Esophagus muscularis mucosa (tissue), 4 donors: ENCODE data around the gene MOSMO. TPM values are rescaled to one million over a fixed set of nuclear protein-coding genes. Genes with fewer than 3 reads are reported as not detected.
"Not testable (repeated sequence)": the region's sequence is repeated elsewhere in the genome, so short reads cannot be mapped to it uniquely, and the experiment has no call there.

Experiments
- DNase-seq: peaks from one replicate; pipeline ENCODE4 v3.0.0-alpha.2; 2017; ENCODE audit errors: extremely low spot score
- H3K27ac ChIP-seq, 4 donors: fragments of 200-600 bp; sonication (generic); replicated peaks in 1 of 4; 1 replicate in 3 of 4; 2 replicates in 1 of 4; pipeline ENCODE4 v1.5.1; 2016 to 2019; ENCODE audit warnings: mild to moderate bottlenecking in 1 of 4
- H3K27me3 ChIP-seq, 4 donors: fragments of 200-600 bp; sonication (generic); one replicate each; pipeline versions ENCODE4 v1.5.1 to v1.6.0; 2016 to 2019
- H3K36me3 ChIP-seq, 4 donors: fragments of 200-600 bp; sonication (generic); one replicate each; pipeline ENCODE4 v1.5.1; 2016 to 2019
- H3K4me1 ChIP-seq, 4 donors: fragments of 200-600 bp; sonication (generic); one replicate each; pipeline ENCODE4 v1.5.1; 2016 to 2019
- H3K4me3 ChIP-seq, 4 donors: fragments of 200-600 bp; sonication (generic); 1 replicate in 2 of 4; 2 replicates in 2 of 4; pipeline ENCODE4 v1.5.1; 2016 to 2019; ENCODE audit warnings: mild to moderate bottlenecking in 4 of 4, moderate library complexity in 1 of 4
- H3K9me3 ChIP-seq, 4 donors: fragments of 200-600 bp; sonication (generic); 1 replicate in 3 of 4; 2 replicates in 1 of 4; pipeline ENCODE4 v1.5.1; 2016 to 2019
- EP300 ChIP-seq: sonication (generic); formaldehyde crosslinking; IDR thresholded peaks from one replicate; pipeline ENCODE4 v1.6.1; 2017; ENCODE audit warnings: antibody characterized with exemption
- POLR2A ChIP-seq: fragments of 450-650 bp; IDR thresholded peaks from one replicate; pipeline ENCODE4 v1.6.1; 2017; ENCODE audit warnings: antibody characterized with exemption, moderate library complexity, mild to moderate bottlenecking, low read depth
- POLR2AphosphoS5 ChIP-seq, 2 donors: sonication (generic); formaldehyde crosslinking; IDR thresholded peaks; one replicate each; pipeline ENCODE4 v1.6.1; 2017; ENCODE audit warnings: antibody characterized with exemption in 2 of 2
- WGBS: methylation state at CpG from one replicate; pipeline ENCODE4 v1.1.5; 2018; 5-methylcytosine and 5-hydroxymethylcytosine counted together
- intact Hi-C: fragments of 100-400 bp; cut with DNase I; formaldehyde crosslinking; loops from one replicate; pipeline ENCODE4 v1.15.1; 2023
- total RNA-seq, 4 donors: library from RNA; depleted of rRNA; stranded (reverse); fragments of >200 nt; gene quantifications; one replicate each; pipeline versions ENCODE4 v1.1.0 to v1.2.1, GENCODE V29; 2016
- TF ChIP-seq, protein P1 (sequence below), 3 experiments: fragments of 200-600 bp in 2 of 3; fragments of 450-650 bp in 1 of 3; sonication (generic) in 2 of 3; IDR thresholded peaks; one replicate each; pipeline ENCODE4 v1.5.1; 2017 to 2019; ENCODE audit warnings: antibody characterized with exemption in 3 of 3, mild to moderate bottlenecking in 2 of 3, moderate library complexity in 1 of 3

MOSMO gene
- total RNA-seq, 4 donors from 2014 or later, result 15.1 to 21.6 (median 17.6) TPM

DNA sequence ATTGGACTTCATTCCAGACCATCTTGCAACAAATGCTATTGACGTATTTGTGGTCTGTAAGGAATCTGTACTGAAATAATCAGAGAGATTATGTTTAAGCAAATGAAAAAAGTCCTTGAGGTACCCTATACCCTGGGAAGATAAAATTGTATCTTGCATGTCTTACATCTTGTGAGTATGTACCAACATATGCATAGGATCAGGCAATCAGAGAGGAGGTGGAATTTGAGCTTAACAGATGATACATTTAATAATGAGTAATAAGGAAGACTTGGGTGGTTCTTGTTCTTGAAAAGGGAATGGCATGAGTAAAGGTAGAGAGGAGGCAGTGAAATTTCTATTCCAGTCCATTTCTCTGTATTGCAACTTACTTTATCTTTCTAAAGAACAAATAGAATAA is 10.6 kb downstream of the MOSMO start:
- Histone ChIP-seq H3K27ac (no peak overlapping the region), H3K4me3 (no peak overlapping the region), H3K4me1 (peaks cover 0 to 44% (median 34%) of the 10 kb centered on the region in 4 donors), H3K36me3 (no peaks in the 10 kb centered on the region), H3K27me3 (no peaks in the 10 kb centered on the region), H3K9me3 (no peaks in the 10 kb centered on the region)
- TF ChIP-seq POLR2AphosphoS5 (IDR thresholded peaks at IDR 0.05) (no peak), EP300 (no peak), POLR2A (no peak)
- TF ChIP-seq, protein P1, sequence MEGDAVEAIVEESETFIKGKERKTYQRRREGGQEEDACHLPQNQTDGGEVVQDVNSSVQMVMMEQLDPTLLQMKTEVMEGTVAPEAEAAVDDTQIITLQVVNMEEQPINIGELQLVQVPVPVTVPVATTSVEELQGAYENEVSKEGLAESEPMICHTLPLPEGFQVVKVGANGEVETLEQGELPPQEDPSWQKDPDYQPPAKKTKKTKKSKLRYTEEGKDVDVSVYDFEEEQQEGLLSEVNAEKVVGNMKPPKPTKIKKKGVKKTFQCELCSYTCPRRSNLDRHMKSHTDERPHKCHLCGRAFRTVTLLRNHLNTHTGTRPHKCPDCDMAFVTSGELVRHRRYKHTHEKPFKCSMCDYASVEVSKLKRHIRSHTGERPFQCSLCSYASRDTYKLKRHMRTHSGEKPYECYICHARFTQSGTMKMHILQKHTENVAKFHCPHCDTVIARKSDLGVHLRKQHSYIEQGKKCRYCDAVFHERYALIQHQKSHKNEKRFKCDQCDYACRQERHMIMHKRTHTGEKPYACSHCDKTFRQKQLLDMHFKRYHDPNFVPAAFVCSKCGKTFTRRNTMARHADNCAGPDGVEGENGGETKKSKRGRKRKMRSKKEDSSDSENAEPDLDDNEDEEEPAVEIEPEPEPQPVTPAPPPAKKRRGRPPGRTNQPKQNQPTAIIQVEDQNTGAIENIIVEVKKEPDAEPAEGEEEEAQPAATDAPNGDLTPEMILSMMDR (IDR thresholded peaks at IDR 0.05), result no peak
- intact Hi-C loops, result no loop called here
- 89% methylated on average over 1 of the region's 1 CpG for WGBS
- DNase-seq, result no peak

DNA sequence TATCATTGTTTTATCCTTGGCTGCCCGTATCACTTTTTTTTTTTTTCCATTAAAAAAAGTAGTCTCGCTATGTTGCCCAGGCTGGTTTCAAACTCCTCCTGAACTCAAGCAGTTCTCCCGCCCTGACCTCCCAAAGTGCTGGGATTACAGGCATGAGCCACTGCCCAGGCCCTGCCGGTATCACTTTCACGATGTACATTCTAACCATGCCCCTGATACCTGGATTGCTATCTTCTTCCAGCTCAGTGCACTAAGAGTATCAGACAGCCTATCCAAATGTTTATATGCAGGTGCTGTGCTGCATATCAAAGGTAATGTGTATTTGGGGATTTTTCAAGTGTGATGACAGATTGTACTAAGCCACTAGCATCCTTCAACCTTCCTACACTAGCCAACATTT is 14.2 kb downstream of the MOSMO start:
- no peak overlapping the region for H3K4me3 ChIP-seq
- no peaks in the 10 kb centered on the region for H3K27me3 ChIP-seq
- TF ChIP-seq POLR2AphosphoS5 (IDR thresholded peaks at IDR 0.05) (no peak), POLR2A (no peak), EP300 (no peak)
- TF ChIP-seq, protein P1 (IDR thresholded peaks at IDR 0.05), result no peak
- no peak for DNase-seq
- intact Hi-C loops, result no loop called here
- H3K9me3 ChIP-seq, result no peaks in the 10 kb centered on the region
- peaks cover 4 to 30% (median 25%) of the 10 kb centered on the region in 4 donors for H3K4me1 ChIP-seq
- no peak overlapping the region for H3K27ac ChIP-seq
- H3K36me3 ChIP-seq, result no peaks in the 10 kb centered on the region
- WGBS, result 92% methylated on average over 5 of the region's 5 CpGs

DNA sequence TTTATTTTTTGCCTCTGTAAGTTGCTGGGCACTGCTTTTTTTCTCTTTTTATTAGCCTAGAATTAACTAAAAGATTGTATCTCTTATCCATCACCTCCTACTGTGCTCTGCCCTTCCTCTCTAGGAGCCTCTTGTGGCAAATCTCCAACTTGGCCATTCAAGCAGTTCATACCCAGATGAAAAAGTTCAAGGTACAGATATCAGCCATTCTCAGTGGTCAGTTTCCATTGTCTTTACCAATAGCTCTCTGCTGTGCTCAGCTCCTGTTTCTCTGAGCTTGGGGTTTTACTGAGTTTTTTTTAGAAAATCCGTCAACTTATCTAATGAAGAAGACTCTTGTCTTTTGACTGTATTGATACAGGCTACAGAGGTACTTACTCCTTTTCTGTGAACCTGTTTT is 15.6 kb downstream of the MOSMO start:
- intact Hi-C loops, result no loop called here
- no peaks in the 10 kb centered on the region for H3K9me3 ChIP-seq
- no peak for TF ChIP-seq POLR2AphosphoS5 (IDR thresholded peaks at IDR 0.05)
- TF ChIP-seq, protein P1 (IDR thresholded peaks at IDR 0.05), result no peak
- TF ChIP-seq EP300, result no peak
- no peak for TF ChIP-seq POLR2A
- no peak overlapping the region for H3K27ac ChIP-seq
- H3K36me3 ChIP-seq, result no peaks in the 10 kb centered on the region
- no peaks in the 10 kb centered on the region for H3K27me3 ChIP-seq
- 96% methylated on average over 1 of the region's 1 CpG for WGBS
- H3K4me3 ChIP-seq, result no peak overlapping the region
- no peak for DNase-seq
- peaks cover 9 to 25% (median 21%) of the 10 kb centered on the region in 4 donors for H3K4me1 ChIP-seq

GRCh38 chr16:22024785-22025184 is 16.9 kb downstream of the MOSMO start:
- intact Hi-C loops, H3K4me3 ChIP-seq, H3K27ac ChIP-seq, H3K36me3 ChIP-seq, H3K9me3 ChIP-seq, H3K27me3 ChIP-seq, DNase-seq: not testable (repeated sequence)
- WGBS, result 93% methylated on average over 4 of the region's 4 CpGs
- peaks cover 13 to 25% (median 22%) of the 10 kb centered on the region in 4 donors for H3K4me1 ChIP-seq

GRCh38 chr16:22027633-22028032 is 19.7 kb downstream of the MOSMO start:
- Histone ChIP-seq H3K4me3 (no peak overlapping the region), H3K9me3 (no peaks in the 10 kb centered on the region), H3K27me3 (no peaks in the 10 kb centered on the region), H3K27ac (no peak overlapping the region), H3K4me1 (peaks cover 15 to 25% (median 23%) of the 10 kb centered on the region in 4 donors), H3K36me3 (peaks cover 0 to 4% (median 0%) of the 10 kb centered on the region in 4 donors)
- 70% methylated on average over 2 of the region's 2 CpGs for WGBS
- DNase-seq, result no peak
- TF ChIP-seq EP300 (no peak), POLR2A (no peak), POLR2AphosphoS5 (IDR thresholded peaks at IDR 0.05) (no peak)
- TF ChIP-seq, protein P1 (IDR thresholded peaks at IDR 0.05), result no peak
- intact Hi-C loops, result no loop called here
